Prostate gland (tissue), 2 donors: ENCODE measurements around the gene CTBP2. TPM values are rescaled to one million over a fixed set of nuclear protein-coding genes. Genes with fewer than 3 reads are reported as not detected.

Experiments
- DNase-seq: peaks from one replicate; pipeline ENCODE4 v3.0.0-alpha.2; 2019; ENCODE audit warnings: low spot score
- H3K27ac ChIP-seq, 2 donors: fragments of 200-600 bp; sonication (generic); 2 replicates each; pipeline ENCODE4 v1.5.1; 2017 to 2019
- H3K27me3 ChIP-seq: fragments of 200-600 bp; sonication (generic); replicated peaks from 2 replicates; pipeline ENCODE4 v1.5.1; 2019; ENCODE audit not compliant: insufficient read depth
- H3K36me3 ChIP-seq, 2 donors: fragments of 200-600 bp; sonication (generic); 1 replicate in 1 of 2; 2 replicates in 1 of 2; pipeline versions ENCODE4 v1.5.1 to v1.8.1; 2017 to 2019
- H3K4me1 ChIP-seq: fragments of 200-600 bp; sonication (generic); replicated peaks from 2 replicates; pipeline ENCODE4 v1.5.1; 2019
- H3K4me3 ChIP-seq, 2 donors: fragments of 200-600 bp; sonication (generic); 2 replicates each; pipeline ENCODE4 v1.5.1; 2017 to 2019
- H3K9me3 ChIP-seq: fragments of 200-600 bp; sonication (generic); 2 replicates; pipeline ENCODE4 v1.5.1; 2017
- CTCF ChIP-seq, 4 experiments: fragments of 200-600 bp in 2 of 4; fragments of 450-650 bp in 2 of 4; sonication (generic) in 2 of 4; IDR thresholded peaks; 1 replicate in 3 of 4; 2 replicates in 1 of 4; pipeline ENCODE4 v1.5.1; 2016 to 2019; ENCODE audit warnings: antibody characterized with exemption in 4 of 4, mild to moderate bottlenecking in 2 of 4, moderate library complexity in 2 of 4
- POLR2A ChIP-seq: fragments of 450-650 bp; IDR thresholded peaks from one replicate; pipeline ENCODE4 v1.6.1; 2016; ENCODE audit warnings: antibody characterized with exemption, mild to moderate bottlenecking
- POLR2AphosphoS5 ChIP-seq: sonication (generic); formaldehyde crosslinking; IDR thresholded peaks from one replicate; pipeline ENCODE4 v1.6.1; 2017; ENCODE audit warnings: antibody characterized with exemption
- WGBS: methylation state at CpG from one replicate; pipeline ENCODE4 v1.1.5; 2018; 5-methylcytosine and 5-hydroxymethylcytosine counted together
- intact Hi-C: fragments of 100-400 bp; cut with DNase I; formaldehyde crosslinking; loops from one replicate; pipeline ENCODE4 v1.14.2; 2022
- total RNA-seq, 2 donors: library from RNA; depleted of rRNA; stranded (reverse); fragments of >200 nt; gene quantifications; one replicate each; pipeline ENCODE4 v1.1.0, GENCODE V29; 2016

Gene CTBP2
- total RNA-seq, 2 donors from 2014 or later = 70.2 to 89.7 TPM

- no peaks in the 10 kb centered on the region for H3K36me3 ChIP-seq
- H3K27me3 ChIP-seq = no peaks in the 10 kb centered on the region
- no peaks in the 10 kb centered on the region for H3K9me3 ChIP-seq
- no peak overlapping the region for H3K27ac ChIP-seq
- no peak for DNase-seq
- peak; percentile 37 for TF ChIP-seq POLR2AphosphoS5
- no peak for TF ChIP-seq POLR2A
- no peak overlapping the region for H3K4me3 ChIP-seq
- WGBS = 63% methylated on average over 3 of the region's 3 CpGs
- intact Hi-C loops = no loop called here
- H3K4me1 ChIP-seq = no peaks in the 10 kb centered on the region
These were observed 206.9 kb downstream of the CTBP2 start for GRCh38 chr10:124953421-124953820.

- Histone ChIP-seq H3K27me3 (no peaks in the 10 kb centered on the region), H3K36me3 (no peaks in the 10 kb centered on the region), H3K4me1 (no peaks in the 10 kb centered on the region), H3K4me3 (no peak overlapping the region), H3K27ac (no peak overlapping the region), H3K9me3 (no peaks in the 10 kb centered on the region)
- no peak for DNase-seq
- 85% methylated on average over 6 of the region's 6 CpGs for WGBS
- no peak for TF ChIP-seq POLR2AphosphoS5
- no peak for TF ChIP-seq POLR2A
- no peak for TF ChIP-seq CTCF (IDR thresholded peaks at IDR 0.05)
- intact Hi-C loops = no loop called here
These were observed 208.2 kb downstream of the CTBP2 start for GRCh38 chr10:124952123-124952522.

GRCh38 chr10:124949543-124949942 is 210.8 kb downstream of the CTBP2 start:
- DNase-seq = no peak
- TF ChIP-seq POLR2A (no peak), POLR2AphosphoS5 (no peak), CTCF (IDR thresholded peaks at IDR 0.05) (no peak)
- 96% methylated on average over 5 of the region's 5 CpGs for WGBS
- H3K36me3 ChIP-seq = no peaks in the 10 kb centered on the region
- H3K27ac ChIP-seq = no peak overlapping the region
- H3K4me1 ChIP-seq = no peaks in the 10 kb centered on the region
- H3K9me3 ChIP-seq = no peaks in the 10 kb centered on the region
- intact Hi-C loops = no loop called here
- no peak overlapping the region for H3K4me3 ChIP-seq
- H3K27me3 ChIP-seq = no peaks in the 10 kb centered on the region

- no peaks in the 10 kb centered on the region for H3K27me3 ChIP-seq
- no peak overlapping the region for H3K4me3 ChIP-seq
- H3K36me3 ChIP-seq = no peaks in the 10 kb centered on the region
- H3K9me3 ChIP-seq = no peaks in the 10 kb centered on the region
- 67% methylated on average over 2 of the region's 2 CpGs for WGBS
- DNase-seq = no peak
- H3K27ac ChIP-seq = no peak overlapping the region
- H3K4me1 ChIP-seq = peaks cover 7% of the 10 kb centered on the region
- intact Hi-C loops = no loop called here
- TF ChIP-seq POLR2AphosphoS5 (no peak), CTCF (IDR thresholded peaks at IDR 0.05) (no peak), POLR2A (no peak)
These were observed 213.4 kb downstream of the CTBP2 start for GRCh38 chr10:124946945-124947344.

- TF ChIP-seq CTCF (IDR thresholded peaks at IDR 0.05) (no peak), POLR2AphosphoS5 (no peak), POLR2A (no peak)
- Histone ChIP-seq H3K36me3 (no peaks in the 10 kb centered on the region), H3K4me3 (no peak overlapping the region), H3K4me1 (peaks cover 7% of the 10 kb centered on the region), H3K27me3 (no peaks in the 10 kb centered on the region), H3K9me3 (no peaks in the 10 kb centered on the region), H3K27ac (peak overlapping the region in 1 of 2 donors; percentile 2)
- 62% methylated on average over 2 of the region's 2 CpGs for WGBS
- no peak for DNase-seq
- intact Hi-C loops = no loop called here
These were observed 215.4 kb downstream of the CTBP2 start for GRCh38 chr10:124944982-124945381.
